Stimulated activated naive CD4-positive, alpha-beta T cell treated with Interleukin-2 at 50 U/mL for 16 hours (primary cell): ENCODE data around the gene INPP4B.
"Not testable (repeated sequence)": the region's sequence is repeated elsewhere in the genome, so short reads cannot be mapped to it uniquely, and the experiment has no call there.

ENCODE experiments used
- DNase-seq: peaks from one replicate; lab custom pipeline; 2025; lab: John Stamatoyannopoulos, UW

Gene INPP4B

DNA sequence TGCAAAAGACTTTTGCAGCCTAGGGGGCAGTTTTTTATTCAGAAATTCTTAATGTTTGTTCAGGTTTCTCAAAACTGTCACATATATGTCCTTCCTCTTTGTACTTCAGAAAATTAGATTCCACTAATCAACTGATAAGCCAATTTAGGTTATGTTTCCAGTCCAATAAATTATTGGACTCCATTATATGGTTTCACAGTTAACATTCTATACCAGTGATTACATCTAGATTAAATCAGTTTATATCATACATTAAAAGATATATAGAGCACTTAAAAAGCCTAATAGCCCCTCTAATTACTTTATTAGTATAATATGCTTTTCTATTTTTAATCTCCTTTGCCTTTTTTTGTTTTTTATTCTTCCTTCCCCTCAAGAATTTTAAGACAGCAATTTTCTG is 434.1 kb downstream of the INPP4B start:
- DNase-seq = no peak

DNA sequence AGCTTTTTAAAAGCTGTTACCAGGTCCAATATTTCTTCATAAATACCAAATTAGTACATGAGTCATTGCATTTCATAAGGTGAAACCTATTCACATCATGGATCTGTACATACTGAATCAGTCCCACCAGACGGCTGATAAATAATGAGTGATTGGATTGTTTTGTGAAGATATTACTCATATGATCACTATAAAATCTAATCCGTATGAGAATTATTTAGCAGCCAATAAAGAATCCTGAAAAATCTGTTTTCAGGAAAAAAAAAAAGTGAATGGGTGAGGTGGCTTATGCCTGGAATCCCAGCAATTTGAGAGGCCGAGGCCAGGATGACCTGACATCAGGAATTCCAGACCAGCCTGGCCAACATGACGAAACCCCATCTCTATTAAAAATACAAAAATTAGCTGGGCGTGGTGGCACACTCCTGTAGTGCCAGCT is 438.1 kb downstream of the INPP4B start:
- no peak for DNase-seq

DNA sequence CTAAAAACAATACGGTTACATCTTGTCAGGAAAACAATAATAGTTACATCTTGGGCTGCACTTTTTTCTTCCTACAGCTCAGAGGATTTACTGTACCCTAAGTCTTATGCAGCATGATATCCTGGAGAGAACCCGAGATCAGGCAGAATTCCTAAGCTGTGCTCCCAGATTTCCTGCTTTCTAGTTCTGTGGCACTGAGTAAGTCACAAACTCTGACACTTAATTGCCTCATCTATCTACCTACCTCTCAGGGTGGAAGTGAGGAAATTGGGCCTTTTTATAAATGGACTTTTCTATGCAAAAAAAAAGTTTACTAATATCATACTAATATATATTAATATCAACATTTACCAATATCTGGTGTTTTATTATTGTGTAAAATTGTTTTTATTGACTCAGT is 438.5 kb downstream of the INPP4B start:
- no peak for DNase-seq

DNA sequence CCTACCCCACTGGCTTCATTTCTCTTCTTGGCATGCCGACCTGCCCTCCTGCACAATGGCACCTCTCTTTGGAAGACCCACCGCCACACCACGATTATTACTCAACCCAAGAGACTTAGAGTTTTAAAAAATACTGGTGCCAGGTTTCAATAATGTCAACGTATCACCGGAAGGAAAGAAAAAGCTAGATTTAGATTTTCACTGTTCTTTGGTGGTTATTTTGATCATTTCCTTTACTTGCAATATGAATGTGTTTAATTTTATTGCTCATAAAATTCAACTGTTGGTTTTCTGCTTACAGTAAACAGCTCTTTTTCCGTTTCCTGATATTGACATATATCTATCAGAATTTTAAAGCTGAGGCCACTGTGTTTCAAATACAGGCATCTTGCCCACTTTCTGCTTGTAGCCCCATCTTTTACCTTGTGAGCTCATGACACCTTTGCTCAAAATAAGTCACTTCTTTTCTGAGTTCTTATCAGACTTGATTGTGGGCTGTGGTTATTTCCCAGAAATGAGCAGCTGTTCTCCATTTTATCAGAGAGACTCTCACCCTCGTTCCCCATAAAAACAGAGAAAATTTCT is 439.1 kb downstream of the INPP4B start:
- DNase-seq = peak; percentile 44

DNA sequence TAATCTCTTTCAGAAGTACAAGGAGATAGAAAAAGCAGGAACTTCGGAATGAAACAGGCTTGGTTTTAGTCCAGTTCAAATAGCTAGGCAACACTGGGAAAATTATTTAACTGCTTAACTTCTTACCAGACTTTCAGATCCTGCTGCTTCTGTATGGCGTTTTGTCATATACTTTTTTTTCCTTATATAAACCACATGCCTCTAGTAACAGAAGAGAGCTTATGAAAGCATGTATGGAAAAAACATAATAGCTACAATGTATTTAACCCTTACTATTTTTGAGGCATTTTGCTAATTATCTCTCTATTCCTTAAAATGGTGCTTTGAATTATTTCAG is 439.6 kb downstream of the INPP4B start:
- no peak for DNase-seq

DNA sequence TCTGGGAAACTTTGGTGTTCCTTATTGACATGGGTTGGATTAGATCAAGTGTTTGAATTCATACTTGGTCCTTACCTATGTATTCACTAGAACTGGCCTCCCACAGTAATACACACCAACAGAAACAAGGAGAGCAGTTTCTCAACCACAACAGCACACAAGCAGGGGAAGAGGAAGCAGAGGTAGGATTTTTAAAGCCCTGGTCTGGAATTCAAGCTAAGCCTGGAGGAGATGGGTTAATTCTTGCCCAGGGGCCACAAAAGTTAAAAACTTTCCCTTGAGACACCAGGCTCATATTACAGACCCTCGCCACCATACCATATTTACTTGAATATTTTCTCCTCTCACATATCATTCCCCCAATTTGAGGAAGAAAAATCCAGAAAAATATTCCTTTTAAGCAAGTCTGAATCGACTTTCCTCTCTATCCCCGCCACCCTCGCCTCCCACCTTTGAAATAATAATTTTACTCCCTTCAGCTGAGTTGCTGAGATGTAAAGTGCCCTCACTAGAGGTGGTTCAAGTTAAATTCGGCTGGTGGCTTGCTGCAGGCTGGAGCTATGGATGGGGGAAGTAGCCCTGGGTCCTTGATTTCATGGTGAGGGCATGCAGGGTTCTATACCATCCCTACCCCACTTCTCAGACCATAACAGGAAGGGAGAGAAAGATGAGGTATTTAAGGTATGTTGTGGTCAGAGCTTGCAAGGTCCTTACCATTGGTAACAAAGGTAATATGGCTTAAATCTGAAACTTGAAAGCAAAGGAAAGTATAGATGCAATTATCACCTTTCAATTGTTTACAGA is 440.2 kb downstream of the INPP4B start:
- no peak for DNase-seq

DNA sequence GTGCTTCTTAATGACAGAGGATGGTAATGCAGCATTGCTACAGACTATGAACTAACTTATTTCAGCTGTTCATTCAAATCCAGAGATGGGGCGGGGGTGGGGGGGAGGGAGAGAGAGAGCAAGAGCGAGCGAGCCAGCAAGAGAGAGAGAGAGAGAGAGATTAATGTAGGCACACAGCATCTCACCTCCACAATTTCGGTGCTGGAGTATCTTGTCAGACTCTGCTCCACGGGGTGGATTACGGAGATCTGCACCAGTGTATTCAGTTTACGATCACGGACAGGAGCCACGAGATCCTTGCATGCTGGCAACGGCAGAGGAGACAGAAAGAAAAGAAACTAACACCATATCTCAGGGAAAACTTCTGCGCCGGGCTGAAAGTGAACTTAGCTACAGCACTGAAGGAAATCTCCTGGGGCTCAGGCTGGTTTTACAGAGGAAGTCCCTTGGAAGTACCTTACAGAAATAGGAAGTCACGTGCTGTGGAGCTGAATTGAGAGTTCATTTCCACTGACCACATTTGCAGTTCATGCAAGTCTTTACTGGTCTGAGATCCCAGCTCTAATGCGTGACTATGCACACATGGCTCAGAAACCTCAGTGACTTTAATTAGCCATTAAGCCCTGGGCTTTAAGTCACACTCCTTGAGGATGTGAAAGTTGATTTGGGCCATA is 440.9 kb downstream of the INPP4B start:
- DNase-seq = peak; percentile 74

DNA sequence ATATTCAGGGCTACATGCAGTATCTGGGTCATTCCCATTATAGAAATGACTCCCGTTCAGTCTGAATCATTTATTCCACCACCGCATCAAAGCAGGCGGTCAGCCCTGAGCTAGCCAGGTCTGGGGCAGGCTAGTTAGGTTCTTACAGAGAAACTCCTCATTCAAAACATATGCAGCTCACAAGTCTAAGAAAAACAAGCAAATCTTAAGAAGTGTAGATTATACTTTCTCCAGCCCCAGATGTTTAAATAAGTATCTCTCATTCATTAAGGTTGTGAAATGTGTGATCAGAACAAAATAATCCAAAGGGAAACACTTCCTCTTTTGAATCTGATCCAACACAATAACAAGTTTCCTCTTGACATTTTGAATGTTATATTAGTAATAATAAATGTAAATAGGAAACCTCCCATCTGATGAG is 441.9 kb downstream of the INPP4B start:
- peak; percentile 54 for DNase-seq

DNA sequence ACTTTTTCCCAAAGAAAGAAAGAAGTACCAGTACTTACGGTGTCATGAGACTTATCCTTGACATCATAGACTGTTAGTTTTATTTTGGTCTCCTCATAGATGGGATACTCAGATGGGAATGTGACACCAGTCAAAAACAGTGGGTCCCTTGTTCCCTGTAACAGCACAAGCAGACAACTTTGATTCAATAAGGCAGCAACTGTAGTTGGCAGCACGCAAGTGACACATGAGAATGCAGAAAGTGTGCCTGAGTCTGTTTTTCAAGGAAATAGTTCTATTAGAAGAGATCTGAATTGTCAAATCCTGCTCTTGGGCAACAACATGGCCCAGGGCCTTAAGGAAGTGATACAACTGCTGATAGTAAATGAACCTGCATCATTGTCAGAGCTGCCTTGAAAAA is 443.2 kb downstream of the INPP4B start:
- DNase-seq = no peak

DNA sequence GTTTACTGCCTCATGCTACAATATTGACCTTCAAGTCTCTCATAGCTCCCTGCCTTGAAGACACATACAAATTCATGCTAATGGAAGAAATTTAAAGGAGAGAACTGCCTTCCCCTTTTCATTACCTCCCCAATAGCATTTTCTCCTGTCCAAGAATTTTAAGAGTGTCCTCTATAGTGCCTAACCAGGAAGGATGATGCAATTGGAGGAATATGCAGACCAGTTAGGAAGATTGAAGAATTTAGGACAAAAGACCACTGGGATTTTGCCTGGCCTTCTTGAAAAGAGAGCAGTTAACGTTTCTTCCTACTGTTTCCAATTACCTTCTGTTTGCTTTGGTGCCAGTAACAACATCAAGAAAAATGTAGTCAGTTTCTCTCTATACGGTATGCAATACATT is 443.9 kb downstream of the INPP4B start:
- no peak for DNase-seq

DNA sequence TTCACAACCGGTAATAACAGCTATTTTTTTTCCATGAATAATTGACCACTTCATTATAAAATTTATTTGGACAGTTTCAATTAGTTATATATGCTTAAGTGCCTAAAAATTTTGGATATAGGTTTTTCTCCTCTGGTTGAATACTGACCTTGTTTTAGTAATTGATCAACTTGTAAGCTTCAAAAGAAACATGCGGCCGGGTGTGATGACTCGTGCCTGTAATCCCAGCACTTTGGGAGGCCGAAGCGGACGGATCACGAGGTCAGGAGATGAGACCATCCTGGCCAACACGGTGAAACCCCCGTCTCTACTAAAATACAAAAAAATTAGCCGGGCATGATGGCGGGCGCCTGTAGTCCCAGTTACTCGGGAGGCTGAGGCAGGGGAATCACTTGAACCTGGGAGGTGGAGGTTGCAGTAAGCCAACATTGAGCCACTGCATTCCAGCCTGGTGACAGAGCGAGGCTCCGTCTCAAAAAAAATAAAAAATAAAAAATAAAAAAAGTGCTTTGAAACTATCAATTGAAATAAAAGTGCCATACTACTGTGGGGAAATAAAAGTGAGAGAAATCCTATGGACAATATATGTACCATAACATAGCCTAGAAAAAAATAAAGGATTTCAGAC is 448.6 kb downstream of the INPP4B start:
- DNase-seq = not testable (repeated sequence)

DNA sequence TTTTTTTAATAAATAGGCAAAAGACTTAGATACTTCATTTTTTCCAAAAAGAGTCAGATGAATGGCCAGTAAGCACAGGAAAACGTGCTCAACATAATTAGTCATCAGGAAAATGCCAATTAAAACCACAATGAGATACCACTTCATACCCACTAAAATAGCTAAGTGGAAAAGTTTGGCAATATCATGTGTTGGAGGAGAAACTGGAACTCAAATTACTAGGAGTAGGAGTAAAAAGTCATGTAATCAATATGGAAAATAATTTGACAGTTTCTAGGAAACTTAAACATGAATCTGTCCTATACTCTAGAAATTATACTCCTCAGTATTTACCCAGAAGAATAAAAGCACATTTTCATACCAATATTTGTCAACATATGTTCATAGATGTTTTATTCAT is 449.8 kb downstream of the INPP4B start:
- no peak for DNase-seq

DNA sequence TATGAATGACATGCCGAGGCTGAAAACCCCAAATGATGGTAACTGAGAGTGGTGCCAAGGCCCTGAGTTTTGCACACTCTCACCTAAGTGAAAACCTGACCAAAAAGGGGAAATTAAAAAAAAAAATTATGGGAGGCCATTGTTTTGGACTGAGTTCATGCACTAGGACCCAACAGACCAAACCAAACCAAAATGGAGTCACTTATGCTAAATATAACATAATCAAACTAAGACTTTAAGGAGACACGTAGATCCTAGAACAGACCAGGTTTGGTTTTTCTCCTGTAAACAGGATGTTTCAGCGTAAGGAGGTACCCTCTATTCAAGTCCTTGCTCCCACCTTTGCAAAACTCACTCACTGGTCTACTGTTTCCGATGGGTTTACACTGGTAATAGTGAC is 453.0 kb downstream of the INPP4B start:
- DNase-seq = no peak

DNA sequence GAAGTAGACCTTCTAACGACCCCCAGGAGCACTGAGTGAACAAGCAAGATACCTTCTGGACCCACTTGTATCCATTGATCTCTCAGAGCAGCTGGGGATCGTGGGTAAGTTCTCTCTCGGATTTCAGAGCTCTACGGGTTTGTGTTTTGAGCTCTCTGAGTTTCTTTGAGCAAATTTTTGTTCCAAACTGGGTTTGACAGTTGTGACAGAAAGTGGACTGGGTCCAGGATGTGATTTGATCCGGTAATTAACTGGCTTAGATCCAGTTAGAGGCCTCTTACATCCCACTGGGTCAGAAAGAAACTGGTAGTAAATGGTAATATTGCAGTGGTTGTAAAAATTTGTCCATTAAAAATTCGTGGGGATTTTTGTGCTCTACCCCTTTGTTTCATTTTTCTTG is 459.2 kb downstream of the INPP4B start:
- no peak for DNase-seq

DNA sequence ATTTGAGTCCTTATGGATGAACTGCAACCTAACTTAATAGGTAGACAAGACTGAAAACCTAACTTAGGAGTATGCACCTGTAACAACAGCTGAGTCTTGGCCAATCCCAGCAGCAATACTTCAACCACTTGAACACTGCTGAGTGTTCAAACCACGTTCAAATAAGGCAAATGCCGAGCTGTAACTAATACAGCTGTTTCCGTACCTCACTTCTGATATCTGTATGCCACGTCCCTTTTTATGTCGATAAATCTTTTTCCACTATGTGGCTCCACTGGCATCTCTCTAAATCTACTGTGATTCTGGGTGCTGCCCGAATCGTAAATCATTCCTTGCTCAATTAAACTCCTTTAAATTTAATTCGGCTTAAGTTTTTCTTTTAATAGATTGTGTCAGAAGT is 459.7 kb downstream of the INPP4B start:
- DNase-seq = no peak

DNA sequence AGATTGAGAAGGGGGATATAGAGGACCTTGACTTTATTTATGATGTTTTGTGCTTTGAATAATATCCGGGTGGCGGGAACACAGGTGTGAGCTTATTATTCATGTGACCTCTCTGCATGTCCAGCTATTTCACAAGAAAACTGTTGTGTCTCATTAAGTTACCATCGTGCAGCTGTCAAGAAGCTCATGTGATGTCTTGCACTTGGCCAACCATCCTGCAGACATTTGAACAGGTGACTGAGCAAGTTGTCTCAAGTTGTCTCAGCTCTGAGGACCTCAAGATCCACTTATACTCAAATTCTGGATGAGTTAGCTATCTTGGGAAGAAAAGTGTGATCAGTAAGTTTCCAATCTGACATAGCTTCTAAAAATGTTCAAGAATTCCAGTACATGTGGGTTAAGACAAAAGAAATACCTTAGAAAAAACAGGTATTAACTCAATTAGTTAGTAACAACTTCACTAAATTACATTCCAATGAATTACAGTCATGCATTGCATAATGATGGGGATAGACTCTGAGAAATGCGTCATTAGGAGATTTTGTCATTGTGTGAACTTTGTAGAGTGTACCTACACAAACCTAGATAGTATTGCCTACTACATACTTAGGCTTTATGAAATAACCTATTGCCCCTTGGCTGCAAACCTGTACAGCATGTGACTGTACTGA is 462.2 kb downstream of the INPP4B start:
- DNase-seq = no peak

DNA sequence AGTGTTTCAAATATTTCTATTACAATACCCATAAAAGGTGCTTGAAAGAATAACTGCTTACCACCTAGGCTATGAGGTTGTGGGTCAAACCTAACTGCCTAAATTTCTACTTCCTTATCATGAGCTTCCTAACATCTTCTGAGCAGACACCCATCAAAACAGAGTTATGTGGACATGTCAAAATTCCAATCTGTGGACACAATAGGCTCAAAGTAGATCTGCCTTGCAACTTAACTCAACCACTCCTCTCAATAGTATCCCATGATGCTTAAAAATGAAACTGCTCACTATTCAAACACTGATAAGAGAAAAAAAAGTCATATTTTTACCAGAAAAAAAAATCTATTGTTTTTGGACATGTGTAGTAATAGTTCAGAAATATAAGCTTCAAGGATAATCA is 462.7 kb downstream of the INPP4B start:
- DNase-seq = no peak

DNA sequence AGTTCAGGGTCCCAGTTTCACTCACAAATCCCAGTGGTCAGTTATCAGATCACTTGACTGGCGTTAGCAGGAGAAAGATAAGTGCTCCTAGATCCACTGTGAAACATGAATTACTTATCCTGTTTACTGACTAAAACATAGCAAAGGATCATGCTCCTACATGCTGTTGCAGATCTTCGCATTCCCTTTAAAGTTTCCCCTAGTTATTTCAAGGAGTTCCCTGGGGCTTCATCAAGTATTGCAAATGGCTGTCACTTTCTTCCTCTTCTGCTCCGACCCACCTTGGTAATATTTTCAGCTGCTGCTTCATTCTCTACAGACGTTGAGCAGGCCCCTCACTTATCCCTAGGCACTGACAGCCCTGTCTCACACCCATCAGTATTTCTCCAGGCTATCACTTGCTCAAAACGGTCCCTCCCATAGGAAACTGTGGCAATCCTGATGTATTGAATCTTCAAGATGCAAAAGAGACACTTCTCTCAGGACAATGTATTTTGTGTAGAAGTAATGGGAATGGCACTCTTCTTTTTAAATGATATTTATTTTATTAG is 466.0 kb downstream of the INPP4B start:
- no peak for DNase-seq

DNA sequence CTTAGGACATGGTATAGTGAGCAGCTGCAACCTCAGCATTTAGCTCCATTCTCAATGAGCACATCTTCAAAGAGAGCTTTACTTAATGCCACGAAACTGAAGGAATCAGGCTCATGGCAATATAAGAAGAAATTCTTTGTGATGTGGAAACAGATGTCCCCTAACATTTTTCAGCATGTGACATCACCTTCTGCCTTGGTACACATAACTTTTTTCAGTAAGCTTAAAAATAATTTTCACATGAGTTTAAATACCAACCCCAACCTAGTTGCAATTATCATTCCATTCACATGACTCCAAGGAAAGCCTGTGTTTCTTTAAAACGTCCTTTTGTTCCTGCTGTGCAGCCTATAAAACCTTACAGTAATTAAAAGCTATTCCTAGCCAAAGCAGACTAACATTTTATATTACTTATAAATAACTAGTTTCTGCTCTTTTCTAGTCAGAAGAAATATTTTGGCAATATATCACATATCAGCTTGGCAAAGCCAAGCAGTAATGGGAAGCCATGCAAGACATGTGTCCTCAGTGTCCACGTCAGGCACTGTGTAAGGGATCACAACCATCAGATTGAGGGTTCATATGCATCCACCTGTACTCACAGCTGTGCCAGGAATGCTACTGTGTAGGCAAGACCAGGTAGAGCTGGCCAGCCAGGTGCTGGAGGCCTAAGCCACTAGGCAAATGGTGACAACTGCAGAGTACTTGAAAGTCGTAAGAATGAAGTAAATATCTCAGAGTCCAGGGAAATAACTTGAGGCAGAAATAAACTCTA is 466.6 kb downstream of the INPP4B start:
- no peak for DNase-seq

DNA sequence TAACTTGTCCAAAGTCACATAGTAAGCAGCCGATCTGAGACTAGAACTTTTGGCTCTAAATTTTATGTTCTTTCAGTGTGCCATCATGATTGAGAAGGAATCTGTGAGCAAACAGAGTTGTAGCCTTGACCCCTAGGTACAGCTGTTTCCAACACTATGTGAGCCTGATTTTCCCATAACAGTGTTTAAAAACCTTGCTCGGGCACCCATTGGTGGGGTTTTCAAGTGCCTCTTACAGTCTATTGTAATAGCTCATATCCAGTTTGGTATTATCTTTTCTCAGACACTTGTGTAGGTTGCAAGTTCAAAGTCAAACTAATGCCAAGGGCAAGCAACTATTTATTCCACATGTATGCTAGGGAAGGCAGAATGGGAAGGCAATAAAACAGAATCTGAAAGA is 467.9 kb downstream of the INPP4B start:
- no peak for DNase-seq

DNA sequence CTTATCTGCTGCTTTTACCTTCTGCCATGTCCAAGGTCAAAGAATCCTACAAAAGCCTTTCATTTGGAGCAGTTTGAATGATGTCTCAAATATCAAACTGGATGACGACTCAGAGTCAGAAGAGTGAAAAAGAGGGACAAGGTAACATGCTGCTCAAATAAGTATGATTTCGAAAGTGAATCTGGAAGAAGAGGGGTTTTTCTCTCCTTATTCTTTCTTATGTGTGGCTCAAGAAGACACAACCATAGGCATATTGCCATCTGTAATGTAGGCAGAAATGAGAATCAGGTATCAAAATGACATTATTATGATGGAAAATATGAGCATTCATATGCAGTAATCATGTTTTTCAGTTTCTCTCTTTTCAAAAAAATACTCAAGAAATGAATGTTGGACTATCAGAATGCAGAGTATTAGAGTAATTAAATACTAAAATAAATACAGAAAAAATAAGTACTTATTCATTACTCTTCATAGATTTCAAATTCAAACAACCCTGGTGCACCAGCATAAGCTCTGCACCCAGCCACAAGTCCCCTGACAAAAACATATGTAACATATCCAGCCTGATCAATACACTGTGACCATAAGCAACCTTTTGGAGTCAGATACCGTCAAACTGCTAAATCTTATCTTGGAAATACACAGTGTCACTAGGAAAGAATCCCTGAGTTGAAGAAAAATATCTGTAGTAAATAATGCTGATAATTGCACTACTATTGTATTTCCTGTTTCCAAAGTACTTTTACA is 468.6 kb downstream of the INPP4B start:
- DNase-seq = no peak
